Myometrial cell (primary cell): ENCODE measurements around the gene CCDC82. TPM values are rescaled to one million over a fixed set of nuclear protein-coding genes. Genes with fewer than 3 reads are reported as not detected.

Experiments
- total RNA-seq: library from RNA; depleted of rRNA; stranded (reverse); fragments of >200 nt; gene quantifications from 2 replicates; pipeline ENCODE4 v1.2.3, GENCODE V29; 2015

The CCDC82 gene
- total RNA-seq, result 5.5 and 7.2 TPM in 2 replicates

DNA sequence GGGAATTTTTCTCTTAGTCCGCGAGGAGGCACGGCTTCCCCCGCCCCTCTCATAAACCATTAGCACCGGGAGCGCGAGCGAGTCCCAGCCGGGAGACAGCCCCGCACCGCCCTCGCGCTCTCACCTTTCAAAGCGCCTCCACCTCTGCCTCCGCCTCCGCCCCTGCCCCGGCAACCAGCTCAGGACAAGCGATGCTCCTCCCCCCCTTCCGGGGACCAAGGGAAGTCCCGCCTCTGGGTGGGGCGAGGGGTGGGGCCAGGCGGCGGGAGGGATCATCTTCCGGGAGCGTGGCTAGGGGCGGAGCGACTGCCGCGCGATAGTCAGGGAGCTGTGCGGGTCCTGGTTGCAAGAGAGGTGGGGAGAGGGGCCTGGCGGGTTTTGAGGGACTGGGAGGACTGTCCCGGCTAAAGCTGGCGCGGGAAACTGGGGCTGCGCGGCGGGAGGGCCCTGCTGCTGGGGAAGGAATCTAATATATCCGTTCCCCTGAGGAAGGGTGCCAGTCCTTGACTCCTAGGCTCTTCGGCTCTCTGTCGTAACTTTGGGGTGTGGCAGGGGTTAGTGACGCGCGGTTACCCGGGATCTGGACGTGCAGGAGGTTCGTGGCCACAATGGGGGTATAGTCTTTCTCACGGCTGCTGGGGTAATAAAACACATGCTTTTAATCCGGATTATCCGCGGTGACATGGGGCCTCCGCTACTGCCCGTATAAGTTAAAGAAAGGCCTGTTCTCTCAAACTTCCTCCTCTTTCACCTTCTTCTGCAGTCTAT is at the start of gene CCDC82, which contains the start of gene JRKL:
TSS of gene CCDC82 (minus strand) at position 193 of the 768 bp plus-strand sequence. CDS start 5,165 bp downstream, outside the sequence.
TSS of gene JRKL (plus strand) at position 294 of the 768 bp plus-strand sequence. CDS start 637 bp downstream, outside the sequence.

DNA sequence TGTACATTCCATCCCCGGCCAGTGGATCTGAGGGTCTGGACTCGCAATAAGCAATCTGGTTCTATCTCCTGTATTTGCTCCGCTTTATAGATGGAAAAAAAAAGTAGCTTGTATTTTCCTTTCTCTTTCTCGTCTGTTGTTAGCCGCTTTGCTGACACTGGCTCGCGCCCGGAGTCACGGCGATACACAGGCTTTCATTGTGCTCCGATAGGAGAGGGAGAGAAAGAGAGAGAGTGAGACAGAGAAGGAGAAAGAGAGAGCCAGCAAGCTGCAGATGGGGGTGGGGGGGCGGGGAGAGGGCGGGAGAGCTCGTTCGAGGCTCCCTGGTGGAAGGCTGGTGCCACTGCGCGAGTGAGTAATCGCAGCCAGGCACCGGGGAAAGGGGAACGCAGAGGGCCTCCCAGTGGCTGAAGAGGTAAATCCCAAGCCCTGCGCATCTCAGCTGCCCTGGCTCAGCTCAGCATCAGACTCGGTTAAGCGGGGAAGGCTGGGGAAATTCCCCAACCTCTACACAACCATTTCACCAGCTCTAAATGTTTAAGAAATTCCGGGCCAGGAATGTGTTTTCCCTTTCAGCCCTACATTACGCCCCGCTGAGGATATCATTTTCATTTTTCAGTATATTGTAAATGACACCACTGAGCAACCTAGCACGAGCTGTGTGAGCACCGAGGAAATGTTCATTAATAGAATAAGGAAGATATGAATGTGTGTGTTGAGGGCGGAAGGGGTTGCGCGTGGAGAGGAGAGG is 46.6 kb downstream of the CCDC82 start, which contains the start of gene MAML2:
TSS of gene MAML2 (minus strand) at position 235 of the 751 bp plus-strand sequence. CDS start 1,300 bp downstream, outside the sequence.

Other genes with a start within 250 kb of the CCDC82 start
- 10.1 and 10.3 TPM in 2 replicates for gene MAML2, start 46.7 kb downstream of the CCDC82 start, total RNA-seq
- 6.9 and 9.4 TPM in 2 replicates for gene JRKL, start 101 bp upstream of the CCDC82 start, total RNA-seq